H1 (cell line): ENCODE measurements around the gene ZNRF2.

Experiments
- ASH2L ChIP-seq: fragments of 200-600, 300-600 bp; sonication (generic); IDR thresholded peaks from one replicate; pipeline ENCODE4 v1.7.1; 2017; ENCODE audit warnings: low read length
- CEBPB ChIP-seq: IDR thresholded peaks from 2 replicates; pipeline ENCODE4 v1.6.1; 2012; ENCODE audit warnings: low read depth, low read length
- CTCF ChIP-seq, 3 experiments: IDR thresholded peaks; 1 replicate in 2 of 3; 2 replicates in 1 of 3; pipeline versions ENCODE4 v1.5.1 to v1.6.1; 2011; ENCODE audit warnings: low read length in 3 of 3, mild to moderate bottlenecking in 3 of 3, inconsistent platforms in 2 of 3, low read depth in 1 of 3, moderate library complexity in 1 of 3; ENCODE audit not compliant: insufficient read depth in 1 of 3; ENCODE audit errors: control extremely low read depth in 1 of 3
- JUN ChIP-seq: IDR thresholded peaks from 2 replicates; pipeline ENCODE4 v1.6.1; 2011; ENCODE audit warnings: low read depth, mild to moderate bottlenecking, improper control_type of control experiment, low read length
- RAD21 ChIP-seq, 2 experiments: IDR thresholded peaks in 1 of 2; conservative IDR thresholded peaks in 1 of 2; 2 replicates each; pipeline ENCODE4 v1.6.1; 2011; ENCODE audit warnings: low read depth in 2 of 2, low read length in 2 of 2, improper control_type of control experiment in 1 of 2, inconsistent platforms in 1 of 2, mild to moderate bottlenecking in 1 of 2, moderate library complexity in 1 of 2
- SIX5 ChIP-seq: IDR thresholded peaks from 2 replicates; pipeline ENCODE4 v1.6.1; 2011; ENCODE audit warnings: mild to moderate bottlenecking, low read depth, low read length

GRCh38 chr7:30309302-30309701, 24.9 kb downstream of the ZNRF2 start:
- TF ChIP-seq ASH2L (no peak), SIX5 (no peak), CTCF (IDR thresholded peaks at IDR 0.05; ENCODE audit: control extremely low read depth in 1 of 3, insufficient read depth in 1 of 3, low read depth in 1 of 3, low read length in 3 of 3) (no peak), JUN (no peak), CEBPB (no peak), RAD21 (IDR thresholded peaks at IDR 0.05 in 1 of 2, conservative IDR thresholded peaks at IDR 0.05 in 1 of 2; ENCODE audit: low read depth in 2 of 2, low read length in 2 of 2) (no peak)
